Activated T-helper 1 cell treated with Interleukin-2 at 50 U/mL for 16 hours (primary cell): ENCODE measurements around the gene NTN1.

Source experiments
- DNase-seq: peaks from one replicate; pipeline ENCODE4 v3.0.0-alpha.2; 2020; ENCODE audit warnings: low read depth

The NTN1 gene

DNA sequence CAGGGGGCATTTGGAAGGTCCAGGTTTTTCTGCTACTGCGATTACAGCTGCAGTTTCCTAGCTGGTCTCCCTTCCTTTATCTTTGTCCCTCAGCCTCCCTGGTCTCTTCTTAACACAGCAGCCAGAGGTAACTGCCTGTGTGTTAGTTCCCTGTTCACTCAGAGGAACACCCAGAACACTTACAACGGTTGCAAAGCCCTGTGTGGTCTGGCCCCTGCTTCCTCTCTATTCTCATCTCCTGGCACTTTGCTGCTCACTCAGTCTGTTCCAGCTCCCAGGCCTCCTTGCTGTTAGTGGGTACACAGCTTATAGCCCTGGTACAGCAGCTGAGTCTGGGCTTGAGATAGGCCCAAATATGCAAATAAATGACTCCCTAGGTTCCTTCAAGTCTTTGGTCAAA lies 16.4 kb downstream of the NTN1 start:
- DNase-seq, result no peak

DNA sequence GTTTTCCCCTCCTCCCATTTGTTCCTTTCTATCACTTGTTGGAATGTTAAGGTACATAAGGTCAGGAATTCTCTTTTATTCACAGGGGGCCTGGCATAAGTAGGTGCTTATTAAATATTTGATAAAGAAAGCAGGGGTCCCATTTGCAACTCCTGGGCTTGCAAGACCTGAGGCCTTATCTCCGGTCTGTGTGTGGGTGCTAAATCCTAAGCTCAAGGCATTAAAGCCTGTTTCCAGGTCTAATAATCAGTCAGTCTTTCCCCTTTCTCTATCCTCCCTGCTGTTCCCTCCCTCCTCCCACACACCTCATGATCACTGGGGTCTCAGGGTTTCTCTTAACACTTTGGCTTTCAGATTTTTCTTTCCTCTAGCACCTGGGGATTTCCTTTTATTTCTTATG lies 17.1 kb downstream of the NTN1 start:
- DNase-seq, result no peak

GRCh38 chr17:9044772-9045463 lies 23.6 kb downstream of the NTN1 start:
- no peak for DNase-seq

- DNase-seq, result no peak
Observed at GRCh38 chr17:9050801-9051401, 29.6 kb downstream of the NTN1 start.

DNA sequence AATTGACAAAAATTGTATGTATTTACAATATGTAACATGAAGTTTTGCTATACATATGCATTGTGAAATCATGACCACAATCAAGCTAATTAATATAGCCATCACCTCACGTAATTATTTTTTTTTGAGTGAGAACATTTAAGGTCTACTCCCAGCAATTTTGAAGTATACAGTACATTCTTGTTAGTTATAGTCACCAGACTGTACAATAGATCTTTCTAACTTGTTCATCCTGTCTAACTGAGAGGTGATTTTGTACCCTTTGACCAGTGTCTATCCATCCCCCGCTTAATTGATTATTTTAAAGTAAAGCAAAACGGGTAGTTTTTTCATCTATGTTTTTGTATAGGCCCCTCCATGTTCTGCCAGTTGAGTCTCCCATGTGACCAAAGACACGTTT lies 30.3 kb downstream of the NTN1 start:
- DNase-seq, result no peak

DNA sequence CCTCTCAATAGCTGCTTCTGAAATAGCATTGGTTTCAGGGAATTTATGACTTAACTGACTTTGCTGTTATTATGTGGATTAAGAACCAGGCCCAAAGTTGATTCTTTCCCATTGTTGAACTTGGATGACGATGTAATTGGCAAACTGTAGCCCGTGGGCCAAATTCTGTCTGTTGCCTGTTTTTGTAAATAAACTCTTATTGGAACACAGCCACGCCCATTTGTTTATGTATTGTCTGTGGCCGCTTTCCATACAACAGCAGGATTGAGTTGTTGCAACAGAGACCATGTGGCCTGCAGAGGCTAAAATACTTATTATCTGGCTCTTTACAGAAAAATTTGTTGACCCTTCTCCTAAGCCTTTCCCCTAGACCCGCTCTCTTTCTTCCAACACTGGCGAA lies 31.6 kb downstream of the NTN1 start:
- no peak for DNase-seq

- no peak for DNase-seq
Observed at GRCh38 chr17:9053406-9053805, 32.1 kb downstream of the NTN1 start.

- no peak for DNase-seq
Observed at GRCh38 chr17:9054126-9054975, 33.0 kb downstream of the NTN1 start.

DNA sequence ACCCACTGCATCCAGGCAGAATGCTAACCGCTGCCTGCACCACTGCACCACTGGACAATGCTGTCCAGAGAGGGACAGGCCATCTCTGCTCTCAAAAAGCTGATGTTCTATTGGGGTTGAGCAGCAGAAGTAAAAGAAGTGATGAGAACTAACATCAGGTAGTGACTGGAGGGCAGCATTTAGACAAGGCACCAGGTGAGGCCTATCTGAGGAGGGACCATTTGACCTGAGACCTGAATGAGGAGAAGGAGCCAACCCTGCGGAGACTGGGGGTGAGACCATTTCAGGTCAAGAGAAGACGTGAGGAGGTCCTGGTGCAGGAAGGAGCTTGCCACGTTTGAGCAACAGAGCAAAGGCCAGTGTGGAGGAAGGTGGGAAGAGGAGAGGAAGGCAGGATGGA lies 34.0 kb downstream of the NTN1 start:
- DNase-seq, result no peak

- no peak for DNase-seq
Observed at GRCh38 chr17:9056566-9056965, 35.3 kb downstream of the NTN1 start.

DNA sequence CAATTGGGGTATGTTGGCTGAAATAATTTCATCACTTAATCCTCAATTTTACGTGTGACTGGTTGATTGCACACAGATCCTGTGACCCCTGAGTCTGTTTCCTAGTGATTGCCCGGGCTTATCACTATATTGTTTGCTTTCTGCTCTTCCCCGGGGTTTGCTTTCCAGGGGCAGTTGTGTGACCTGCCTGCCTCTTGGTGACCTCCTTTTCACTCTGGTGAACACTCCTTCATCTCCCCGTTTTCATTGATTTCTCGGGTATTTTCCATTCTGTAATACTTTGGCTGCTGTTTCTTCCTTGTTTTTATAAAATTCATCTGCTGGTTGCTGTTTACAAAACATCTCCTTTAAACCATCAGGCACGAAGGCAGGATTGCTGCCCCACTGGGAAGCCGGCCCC lies 36.0 kb downstream of the NTN1 start:
- DNase-seq, result no peak

DNA sequence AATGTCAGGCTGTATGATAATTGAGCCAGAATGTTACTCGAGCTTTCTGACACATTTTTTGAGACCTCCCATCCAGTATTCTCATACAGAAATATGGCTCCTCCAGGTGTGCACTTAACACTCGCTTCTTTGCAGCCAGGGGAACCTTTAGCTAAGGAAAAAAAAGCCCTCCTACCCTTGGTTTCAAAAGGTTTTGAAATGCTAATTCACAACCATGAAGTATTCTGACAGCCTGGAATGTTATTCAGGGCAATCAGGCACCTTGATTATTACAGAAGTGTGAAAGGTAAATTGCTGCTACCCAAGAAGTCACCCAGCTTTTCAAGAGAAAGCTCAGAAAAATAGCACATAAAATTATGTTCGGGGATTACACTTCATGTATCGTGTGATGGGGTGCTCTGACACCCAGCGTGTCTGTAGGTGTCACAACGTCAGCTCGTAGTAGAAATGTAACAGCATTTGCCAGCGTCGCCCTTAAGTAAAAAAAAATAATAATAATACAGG lies 41.1 kb downstream of the NTN1 start:
- DNase-seq, result no peak

DNA sequence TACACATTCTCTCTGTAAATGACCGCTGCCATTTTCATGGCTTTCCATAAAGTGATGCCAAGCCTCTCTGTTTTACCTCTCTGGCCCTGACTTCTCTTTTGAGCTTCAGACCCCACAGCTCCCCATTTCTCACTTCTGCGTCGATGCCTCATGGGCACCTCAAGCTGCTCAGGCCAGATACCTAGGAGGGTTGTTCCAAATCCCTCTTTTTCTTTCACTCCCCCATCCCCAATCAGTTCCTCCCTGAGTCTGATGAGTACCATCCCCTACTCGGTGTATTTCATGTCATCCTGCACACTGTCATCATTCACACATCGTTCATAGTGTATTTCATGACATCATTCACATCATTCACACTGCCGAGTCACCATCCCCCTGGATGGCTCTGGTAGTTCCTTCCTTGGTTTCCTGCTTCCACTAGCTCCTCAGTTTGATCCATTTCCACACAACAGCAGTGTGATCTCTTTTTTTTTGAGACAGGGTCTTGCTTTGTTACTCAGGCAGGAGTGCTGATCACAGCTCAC lies 43.1 kb downstream of the NTN1 start:
- no peak for DNase-seq

DNA sequence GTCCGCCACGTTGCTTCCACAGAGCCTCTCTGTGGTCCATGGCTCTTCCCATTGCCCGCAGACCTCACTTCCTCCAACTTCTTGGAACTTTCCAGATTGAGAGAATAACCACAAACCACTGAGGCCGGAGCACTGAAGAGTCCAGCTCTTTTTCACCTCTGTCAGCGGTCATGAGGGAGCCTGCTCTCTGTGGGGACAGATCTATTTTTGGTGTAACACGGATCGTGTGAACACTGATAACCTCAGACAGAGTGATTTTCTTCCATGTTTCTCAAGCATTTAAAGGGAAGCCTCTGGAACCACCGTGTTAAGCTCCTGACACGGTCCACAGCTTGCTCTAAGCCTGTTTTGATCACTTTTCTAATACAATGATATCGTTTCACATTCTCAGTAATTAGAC lies 49.7 kb downstream of the NTN1 start:
- DNase-seq, result no peak

DNA sequence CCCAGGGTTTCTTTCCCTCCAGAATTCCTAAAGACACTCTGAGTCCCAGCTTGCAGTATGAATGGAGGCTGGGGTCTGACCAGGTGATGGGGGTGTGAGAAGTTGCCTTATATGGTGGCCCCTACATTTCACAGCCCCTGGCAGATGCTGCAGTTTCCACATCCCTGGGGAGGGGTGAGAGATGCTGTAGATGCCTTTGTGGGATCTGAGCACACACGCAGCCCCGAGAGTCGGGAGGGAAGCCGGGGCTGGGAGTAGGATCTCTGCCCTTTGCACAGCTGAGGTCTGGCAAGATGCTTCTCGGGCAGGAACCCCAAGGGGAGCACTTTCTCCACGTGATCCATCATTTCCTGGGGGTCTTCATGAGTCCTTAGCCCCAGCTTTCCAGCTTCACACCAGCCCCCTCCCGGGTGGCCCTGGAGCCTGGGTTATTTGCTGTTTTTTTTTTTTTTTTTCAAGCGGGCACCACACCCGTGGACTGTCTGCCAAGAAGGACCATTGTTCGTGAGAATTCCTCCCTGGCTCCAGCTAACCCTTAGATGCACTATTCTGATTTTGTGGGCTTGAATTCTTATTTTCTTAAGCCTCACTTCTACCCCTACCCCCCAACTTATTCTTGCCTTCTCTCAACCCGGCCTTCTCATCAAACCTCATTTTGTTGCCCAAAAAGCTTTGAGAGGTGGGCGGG lies 50.6 kb downstream of the NTN1 start:
- no peak for DNase-seq

DNA sequence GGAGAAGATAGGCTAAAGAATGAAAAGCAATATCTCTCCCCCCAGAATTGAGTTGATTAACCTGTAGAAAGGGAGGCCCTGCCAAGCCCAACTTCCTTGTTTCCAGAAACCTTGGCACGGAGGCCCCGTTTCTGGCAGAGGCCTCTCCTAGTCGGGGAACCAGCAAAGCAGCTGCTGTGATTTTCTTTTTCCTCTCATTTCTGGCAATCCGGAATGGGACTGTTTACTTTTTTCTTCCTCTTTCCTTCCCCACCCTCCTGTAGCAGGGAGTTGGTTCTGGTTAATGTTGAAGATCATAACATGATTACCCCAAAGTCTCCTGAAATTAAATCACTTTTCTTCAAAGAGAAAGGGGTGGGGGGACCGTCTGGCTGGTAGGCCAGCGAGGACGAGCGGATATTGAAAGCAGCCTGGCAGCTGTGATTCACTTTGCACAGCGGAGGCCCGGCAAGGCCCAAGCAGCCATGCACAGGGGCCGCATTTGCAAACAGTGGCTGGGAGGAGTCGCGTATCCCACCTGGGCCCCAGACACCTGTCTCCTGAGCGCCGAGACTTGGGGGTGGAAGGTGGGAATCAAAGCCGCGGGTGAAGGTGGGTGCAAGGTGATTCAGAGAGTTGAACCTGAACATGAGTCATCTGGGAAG lies 51.5 kb downstream of the NTN1 start:
- DNase-seq, result no peak

GRCh38 chr17:9074131-9074530 lies 52.8 kb downstream of the NTN1 start:
- no peak for DNase-seq

DNA sequence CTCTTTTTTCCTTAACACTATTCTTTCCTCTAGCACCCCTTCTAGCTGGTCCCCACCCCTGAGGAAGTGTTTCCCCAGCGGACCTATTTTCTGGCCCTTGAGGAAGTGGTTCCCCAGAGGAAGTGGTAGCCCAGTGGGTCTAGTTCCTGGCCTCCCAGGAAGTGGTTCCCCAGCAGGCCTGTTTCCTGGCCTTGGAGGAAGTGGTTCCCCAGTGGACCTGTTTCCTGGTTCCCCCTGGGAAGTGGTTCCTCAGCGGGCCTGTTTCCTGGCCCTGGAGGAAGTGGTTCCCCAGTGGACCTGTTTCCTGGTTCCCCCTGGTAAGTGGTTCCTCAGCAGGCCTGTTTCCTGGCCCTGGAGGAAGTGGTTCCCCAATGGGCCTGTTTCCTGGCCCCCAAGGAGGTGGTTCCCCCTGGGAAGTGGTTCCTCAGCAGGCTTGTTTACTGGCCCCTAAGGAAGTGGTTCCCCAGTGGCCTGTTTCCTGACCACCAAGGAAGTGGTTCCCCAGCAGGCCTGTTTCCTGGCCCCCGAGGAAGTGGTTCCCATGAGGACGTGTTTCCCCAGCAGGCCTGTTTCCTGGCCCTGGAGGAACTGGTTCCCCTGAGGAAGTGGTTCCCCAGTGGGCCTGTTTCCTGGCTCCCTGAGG lies 58.3 kb downstream of the NTN1 start:
- no peak for DNase-seq

GRCh38 chr17:9080296-9080914 lies 59.1 kb downstream of the NTN1 start:
- no peak for DNase-seq

GRCh38 chr17:9080983-9081382 lies 59.7 kb downstream of the NTN1 start:
- no peak for DNase-seq

GRCh38 chr17:9086577-9086976 lies 65.3 kb downstream of the NTN1 start:
- DNase-seq, result no peak
